ENCODE measurements around the gene GJC1.

DNA sequence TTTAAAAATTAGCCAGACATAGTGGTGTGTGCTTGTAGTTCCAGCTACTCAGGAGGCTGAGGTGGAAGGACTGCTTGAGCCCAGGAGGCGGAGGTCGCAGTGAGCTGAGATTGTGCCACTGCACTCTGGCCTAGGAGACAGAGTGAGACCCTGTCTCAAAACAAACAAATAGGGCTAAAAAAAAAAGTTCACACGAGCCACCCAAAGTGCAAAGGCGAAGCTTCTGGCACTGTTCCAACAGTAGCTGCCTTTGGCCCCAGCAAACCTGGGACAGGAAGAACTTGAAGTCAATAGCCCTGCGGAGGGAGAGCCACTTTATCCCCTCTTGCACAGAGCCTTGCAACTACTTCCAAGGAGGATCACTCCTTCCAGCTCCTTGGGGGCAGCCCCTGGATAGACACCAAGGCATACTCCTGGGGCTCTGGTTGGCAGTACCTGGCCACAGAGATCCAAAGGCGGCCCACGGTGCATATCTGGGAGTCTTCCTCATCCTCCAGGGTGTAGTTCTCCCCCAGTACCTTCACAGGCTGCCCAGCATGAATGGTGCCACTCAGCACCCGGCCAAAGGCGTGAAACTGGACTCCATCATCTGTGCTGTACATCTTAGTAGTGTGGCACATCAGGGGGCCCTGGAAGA, 32.3 kb upstream of the GJC1 start:
- no peak for TF ChIP-seq CTCF (IDR thresholded peaks at IDR 0.05)
- no peak for TF ChIP-seq POLR2A (IDR thresholded peaks at IDR 0.05)

Data from esophagus squamous epithelium (tissue), 4 donors.